ENCODE results near the gene SLC35E2B. TPM values are rescaled to one million over a fixed set of nuclear protein-coding genes. Genes with fewer than 3 reads are reported as not detected.
"Not testable (repeated sequence)": the region's sequence is repeated elsewhere in the genome, so short reads cannot be mapped to it uniquely, and the experiment has no call there.

Gene SLC35E2B
- total and polyA plus RNA-seq, 4 donors, result 8.1 to 53.5 (median 28.6) TPM

DNA sequence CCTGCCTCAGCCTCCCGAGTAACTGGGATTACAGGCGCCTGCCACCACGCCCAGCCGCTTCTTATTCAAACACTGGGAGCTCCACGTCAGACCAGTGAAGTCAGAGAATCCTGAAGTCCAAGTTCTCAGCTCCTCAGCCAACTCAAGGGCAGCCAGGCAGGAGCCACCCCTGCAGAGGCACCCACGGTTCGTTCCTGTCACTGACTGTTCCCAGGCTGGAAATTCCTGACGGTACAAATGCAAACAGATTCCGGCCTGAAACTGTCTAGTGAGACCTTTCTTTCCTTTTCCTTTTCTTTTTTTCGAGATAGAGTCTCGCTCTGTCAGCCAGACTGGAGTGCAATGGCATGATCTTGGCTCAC is 11.7 kb downstream of the SLC35E2B start:
- H3K36me3 ChIP-seq (ENCODE audit: control insufficient read depth in 1 of 2, insufficient read depth in 2 of 2, low read length in 1 of 2), result no peaks in the 10 kb centered on the region
- H3K4me1 ChIP-seq (ENCODE audit: control insufficient read depth in 1 of 2, insufficient read depth in 2 of 2, low read length in 2 of 2), result no peaks in the 10 kb centered on the region
- DNase-seq (peak; percentile 29 to 38), ATAC-seq (ENCODE audit: low FRiP score) (no peak)
- no peaks in the 10 kb centered on the region for H3K27me3 ChIP-seq (ENCODE audit: control insufficient read depth in 1 of 2, insufficient read depth in 2 of 2, low read length in 1 of 2)
- H3K27ac ChIP-seq (ENCODE audit: low read depth in 1 of 2, low read length in 2 of 2), result no peak overlapping the region
- no peak overlapping the region for H3K4me3 ChIP-seq (ENCODE audit: low read length in 2 of 2)
- intact Hi-C loops (cut with DNase I), result no loop called here
- H3K9me3 ChIP-seq (ENCODE audit: control insufficient read depth, low read length), result no peaks in the 10 kb centered on the region
- WGBS, 2 donors, result 66 to 74% methylated on average over 11 of the region's 11 CpGs

- H3K27ac ChIP-seq (ENCODE audit: low read depth in 1 of 2, low read length in 2 of 2), result no peak overlapping the region
- ATAC-seq (ENCODE audit: low FRiP score) (no peak), DNase-seq (peak; percentile 34 to 77)
- no peaks in the 10 kb centered on the region for H3K9me3 ChIP-seq (ENCODE audit: control insufficient read depth, low read length)
- intact Hi-C loops (cut with DNase I), result no loop called here
- H3K36me3 ChIP-seq (ENCODE audit: control insufficient read depth in 1 of 2, insufficient read depth in 2 of 2, low read length in 1 of 2), result no peaks in the 10 kb centered on the region
- no peak overlapping the region for H3K4me3 ChIP-seq (ENCODE audit: low read length in 2 of 2)
- H3K4me1 ChIP-seq (ENCODE audit: control insufficient read depth in 1 of 2, insufficient read depth in 2 of 2, low read length in 2 of 2), result no peaks in the 10 kb centered on the region
- no peaks in the 10 kb centered on the region for H3K27me3 ChIP-seq (ENCODE audit: control insufficient read depth in 1 of 2, insufficient read depth in 2 of 2, low read length in 1 of 2)
- 91 to 95% methylated on average over 32 of the region's 32 CpGs for WGBS, 2 donors
Observed at GRCh38 chr1:1680031-1680911, 12.3 kb downstream of the SLC35E2B start.

GRCh38 chr1:1678581-1679380 is 13.8 kb downstream of the SLC35E2B start:
- 71 to 75% methylated on average over 24 of the region's 24 CpGs for WGBS, 2 donors
- no peaks in the 10 kb centered on the region for H3K27me3 ChIP-seq (ENCODE audit: control insufficient read depth in 1 of 2, insufficient read depth in 2 of 2, low read length in 1 of 2)
- ATAC-seq (ENCODE audit: low FRiP score) (peak; percentile 37), DNase-seq (peak; percentile 44 to 68)
- intact Hi-C loops (cut with DNase I), result no loop called here
- no peaks in the 10 kb centered on the region for H3K4me1 ChIP-seq (ENCODE audit: control insufficient read depth in 1 of 2, insufficient read depth in 2 of 2, low read length in 2 of 2)
- H3K27ac ChIP-seq (ENCODE audit: low read depth in 1 of 2, low read length in 2 of 2), result no peak overlapping the region
- no peaks in the 10 kb centered on the region for H3K9me3 ChIP-seq (ENCODE audit: control insufficient read depth, low read length)
- no peaks in the 10 kb centered on the region for H3K36me3 ChIP-seq (ENCODE audit: control insufficient read depth in 1 of 2, insufficient read depth in 2 of 2, low read length in 1 of 2)
- H3K4me3 ChIP-seq (ENCODE audit: low read length in 2 of 2), result no peak overlapping the region

DNA sequence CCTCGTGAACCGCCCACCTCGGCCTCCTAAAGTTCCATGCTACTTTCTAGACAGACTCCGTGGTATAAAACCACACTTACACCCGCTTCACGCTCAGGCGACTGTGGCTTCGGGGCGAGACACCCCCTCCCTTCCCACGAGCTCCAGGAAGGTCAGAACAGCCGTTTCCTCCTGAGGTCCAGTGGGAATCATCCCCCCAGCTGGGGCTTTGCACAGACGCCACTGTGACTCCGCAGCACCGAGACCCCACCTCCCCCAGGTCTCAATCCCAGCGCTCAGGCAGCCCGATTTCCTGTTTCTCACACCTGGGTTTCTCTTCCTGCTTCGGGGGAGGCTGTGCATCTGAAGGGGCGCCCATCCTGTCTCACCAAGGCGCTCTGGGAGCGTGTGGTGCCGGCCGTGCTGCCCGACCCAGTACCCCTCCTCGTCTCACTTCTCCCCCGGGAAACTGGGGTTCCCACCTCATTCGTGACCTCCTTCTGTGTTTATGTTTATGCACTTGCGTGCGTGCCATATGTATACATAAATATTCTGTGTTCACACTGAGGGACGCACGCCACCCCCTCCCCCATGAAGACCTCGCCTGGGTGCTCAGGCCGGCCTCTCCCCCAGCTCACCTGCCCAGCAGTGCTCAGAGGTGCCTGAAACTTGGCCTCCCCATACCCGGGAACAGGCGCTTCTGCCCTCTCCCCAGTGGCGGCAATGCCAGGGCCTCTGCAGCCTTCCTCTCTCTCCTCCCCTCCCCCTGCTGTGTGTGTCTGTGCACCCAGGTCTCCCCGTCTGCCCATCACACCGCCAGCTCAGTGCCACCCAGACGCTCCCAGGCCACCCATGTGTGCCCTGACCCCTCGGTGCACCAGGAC is 14.6 kb downstream of the SLC35E2B start:
- H3K27ac ChIP-seq (ENCODE audit: low read depth in 1 of 2, low read length in 2 of 2), result no peak overlapping the region
- DNase-seq, result peak; percentile 44 to 52
- WGBS, 2 donors, result 85 to 88% methylated on average over 39 of the region's 39 CpGs
- peak; percentile 27 for ATAC-seq (ENCODE audit: low FRiP score)
- intact Hi-C loops (cut with DNase I), result no loop called here
- H3K4me3 ChIP-seq (ENCODE audit: low read length in 2 of 2), result no peak overlapping the region
- H3K9me3 ChIP-seq (ENCODE audit: control insufficient read depth, low read length), result no peaks in the 10 kb centered on the region
- no peaks in the 10 kb centered on the region for H3K36me3 ChIP-seq (ENCODE audit: control insufficient read depth in 1 of 2, insufficient read depth in 2 of 2, low read length in 1 of 2)
- H3K27me3 ChIP-seq (ENCODE audit: control insufficient read depth in 1 of 2, insufficient read depth in 2 of 2, low read length in 1 of 2), result no peaks in the 10 kb centered on the region
- H3K4me1 ChIP-seq (ENCODE audit: control insufficient read depth in 1 of 2, insufficient read depth in 2 of 2, low read length in 2 of 2), result no peaks in the 10 kb centered on the region

- not testable (repeated sequence) for H3K27ac ChIP-seq (ENCODE audit: low read depth in 1 of 2, low read length in 2 of 2)
- WGBS, 2 donors, result 87 to 90% methylated on average over 2 to 13 of the region's 21 CpGs
Observed at GRCh38 chr1:1676087-1676486, 16.5 kb downstream of the SLC35E2B start.

GRCh38 chr1:1675218-1675617 is 17.4 kb downstream of the SLC35E2B start:
- H3K36me3 ChIP-seq (ENCODE audit: control insufficient read depth in 1 of 2, insufficient read depth in 2 of 2, low read length in 1 of 2); H3K4me1 ChIP-seq (ENCODE audit: control insufficient read depth in 1 of 2, insufficient read depth in 2 of 2, low read length in 2 of 2); H3K27me3 ChIP-seq (ENCODE audit: control insufficient read depth in 1 of 2, insufficient read depth in 2 of 2, low read length in 1 of 2); H3K4me3 ChIP-seq (ENCODE audit: low read length in 2 of 2); H3K9me3 ChIP-seq (ENCODE audit: control insufficient read depth, low read length); ATAC-seq (ENCODE audit: low FRiP score); H3K27ac ChIP-seq (ENCODE audit: low read depth in 1 of 2, low read length in 2 of 2); intact Hi-C loops (cut with DNase I): not testable (repeated sequence)
- peak; percentile 15 to 27 for DNase-seq
- WGBS, 2 donors, result 94 to 95% methylated on average over 11 to 17 of the region's 18 CpGs

More at GRCh38 chr1:1676087-1676486, 16.5 kb downstream of the SLC35E2B start:
- H3K4me1 ChIP-seq (ENCODE audit: control insufficient read depth in 1 of 2, insufficient read depth in 2 of 2, low read length in 2 of 2); ATAC-seq (ENCODE audit: low FRiP score); H3K36me3 ChIP-seq (ENCODE audit: control insufficient read depth in 1 of 2, insufficient read depth in 2 of 2, low read length in 1 of 2); H3K9me3 ChIP-seq (ENCODE audit: control insufficient read depth, low read length); intact Hi-C loops (cut with DNase I); H3K4me3 ChIP-seq (ENCODE audit: low read length in 2 of 2); H3K27me3 ChIP-seq (ENCODE audit: control insufficient read depth in 1 of 2, insufficient read depth in 2 of 2, low read length in 1 of 2): not testable (repeated sequence)
- DNase-seq, result peak in 1 of 2 donors; percentile 37

DNA sequence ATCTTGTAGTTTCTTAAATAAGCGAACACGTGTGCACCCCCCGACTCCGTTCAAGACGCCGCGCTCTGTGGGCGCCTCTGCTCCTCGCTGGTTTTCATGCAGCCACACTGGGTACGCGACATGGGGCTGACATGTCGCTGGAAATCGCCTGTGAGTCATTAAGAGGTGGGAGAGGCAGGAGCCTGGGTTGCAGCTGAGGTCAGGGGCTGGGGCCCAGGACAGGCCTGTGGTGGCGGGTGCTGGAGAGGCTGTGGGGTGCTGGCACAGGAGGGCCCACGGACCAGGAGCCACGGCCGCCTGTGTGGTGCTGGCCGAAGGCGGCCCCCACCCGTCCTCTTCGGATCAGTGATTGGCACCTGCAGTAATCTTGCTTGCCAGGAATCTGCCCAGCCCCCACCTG is 17.8 kb downstream of the SLC35E2B start:
- H3K27ac ChIP-seq (ENCODE audit: low read depth in 1 of 2, low read length in 2 of 2); H3K4me1 ChIP-seq (ENCODE audit: control insufficient read depth in 1 of 2, insufficient read depth in 2 of 2, low read length in 2 of 2); intact Hi-C loops (cut with DNase I); H3K9me3 ChIP-seq (ENCODE audit: control insufficient read depth, low read length); H3K36me3 ChIP-seq (ENCODE audit: control insufficient read depth in 1 of 2, insufficient read depth in 2 of 2, low read length in 1 of 2); H3K4me3 ChIP-seq (ENCODE audit: low read length in 2 of 2); H3K27me3 ChIP-seq (ENCODE audit: control insufficient read depth in 1 of 2, insufficient read depth in 2 of 2, low read length in 1 of 2); ATAC-seq (ENCODE audit: low FRiP score): not testable (repeated sequence)
- DNase-seq, result peak; percentile 20 to 24
- WGBS, 2 donors, result 88 to 91% methylated on average over 15 to 20 of the region's 21 CpGs

GRCh38 chr1:1672181-1672965 is 20.2 kb downstream of the SLC35E2B start:
- no peak overlapping the region for H3K27ac ChIP-seq (ENCODE audit: low read depth in 1 of 2, low read length in 2 of 2)
- DNase-seq, result peak; percentile 21 to 63
- WGBS, 2 donors, result 92 to 94% methylated on average over 25 of the region's 25 CpGs
- ATAC-seq (ENCODE audit: low FRiP score), result peak; percentile 11
- H3K4me3 ChIP-seq (ENCODE audit: low read length in 2 of 2), result no peak overlapping the region
- H3K36me3 ChIP-seq (ENCODE audit: control insufficient read depth in 1 of 2, insufficient read depth in 2 of 2, low read length in 1 of 2), result peaks cover 0 to 3% of the 10 kb centered on the region in 2 donors
- no peaks in the 10 kb centered on the region for H3K4me1 ChIP-seq (ENCODE audit: control insufficient read depth in 1 of 2, insufficient read depth in 2 of 2, low read length in 2 of 2)
- no peaks in the 10 kb centered on the region for H3K27me3 ChIP-seq (ENCODE audit: control insufficient read depth in 1 of 2, insufficient read depth in 2 of 2, low read length in 1 of 2)
- no peaks in the 10 kb centered on the region for H3K9me3 ChIP-seq (ENCODE audit: control insufficient read depth, low read length)
- intact Hi-C loops (cut with DNase I), result no loop called here
